Neuronal stem cell (in vitro differentiated cells): ENCODE measurements around the gene ACSL6.
"Not testable (repeated sequence)": the region's sequence is repeated elsewhere in the genome, so short reads cannot be mapped to it uniquely, and the experiment has no call there.

Experiments
- DNase-seq: peaks from one replicate; pipeline ENCODE4 v3.0.0-alpha.2; 2013; ENCODE audit warnings: low spot score
- H2AFZ ChIP-seq: one replicate; pipeline ENCODE4 v1.6.1; 2013; ENCODE audit warnings: mild to moderate bottlenecking, low read length, inconsistent platforms
- H2AK5ac ChIP-seq: 2 replicates; pipeline ENCODE4 v1.6.1; 2013; ENCODE audit warnings: low read depth, mild to moderate bottlenecking, inconsistent platforms, low read length, moderate library complexity, mixed read lengths
- H2BK120ac ChIP-seq: 2 replicates; pipeline ENCODE4 v1.6.1; 2013; ENCODE audit warnings: low read depth, mild to moderate bottlenecking, inconsistent platforms, low read length, moderate library complexity, mixed read lengths
- H2BK12ac ChIP-seq: one replicate; pipeline ENCODE4 v1.6.1; 2013; ENCODE audit warnings: low read length, inconsistent platforms
- H2BK15ac ChIP-seq: 2 replicates; pipeline ENCODE4 v1.6.1; 2013; ENCODE audit warnings: mild to moderate bottlenecking, low read length, inconsistent platforms, mixed read lengths
- H2BK5ac ChIP-seq: one replicate; pipeline ENCODE4 v1.6.1; 2013; ENCODE audit warnings: inconsistent platforms, mild to moderate bottlenecking, low read length, moderate library complexity
- H3K14ac ChIP-seq: one replicate; pipeline ENCODE4 v1.6.1; 2013; ENCODE audit warnings: low read length, inconsistent platforms
- H3K18ac ChIP-seq: 2 replicates; pipeline ENCODE4 v1.6.1; 2013; ENCODE audit warnings: low read length, inconsistent platforms
- H3K23ac ChIP-seq: 2 replicates; pipeline ENCODE4 v1.6.1; 2013; ENCODE audit warnings: low read depth, mild to moderate bottlenecking, mixed read lengths, low read length, inconsistent platforms; ENCODE audit not compliant: poor library complexity
- H3K27ac ChIP-seq: replicated peaks from 3 replicates; pipeline ENCODE4 v1.5.1; 2013; ENCODE audit warnings: low read length, inconsistent platforms
- H3K27me3 ChIP-seq, 3 experiments: 2 replicates each; pipeline ENCODE4 v1.6.1; 2013; ENCODE audit warnings: low read length in 3 of 3, mild to moderate bottlenecking in 2 of 3, inconsistent platforms in 1 of 3, low read depth in 1 of 3, mixed read lengths in 1 of 3, moderate library complexity in 1 of 3; ENCODE audit not compliant: control insufficient read depth in 3 of 3, insufficient read depth in 3 of 3
- H3K36me3 ChIP-seq, 2 donors: replicated peaks in 1 of 2; 2 replicates each; pipeline ENCODE4 v1.6.1; 2013; ENCODE audit warnings: low read length in 2 of 2; ENCODE audit not compliant: control insufficient read depth in 2 of 2, insufficient read depth in 2 of 2
- H3K4ac ChIP-seq: 2 replicates; pipeline ENCODE4 v1.6.1; 2013; ENCODE audit warnings: inconsistent platforms, mild to moderate bottlenecking, low read length, moderate library complexity
- H3K4me1 ChIP-seq, 2 donors: 1 replicate in 1 of 2; 2 replicates in 1 of 2; pipeline ENCODE4 v1.6.1; 2013; ENCODE audit warnings: low read length in 2 of 2, low read depth in 1 of 2; ENCODE audit not compliant: control insufficient read depth in 2 of 2, insufficient read depth in 1 of 2
- H3K4me2 ChIP-seq: one replicate; pipeline ENCODE4 v1.6.1; 2013; ENCODE audit warnings: mild to moderate bottlenecking, low read length, inconsistent platforms; ENCODE audit not compliant: insufficient read depth, poor library complexity, severe bottlenecking
- H3K4me3 ChIP-seq, 2 donors: 2 replicates each; pipeline ENCODE4 v1.5.1; 2013; ENCODE audit warnings: low read length in 2 of 2, mild to moderate bottlenecking in 2 of 2, inconsistent platforms in 1 of 2, moderate library complexity in 1 of 2
- H3K79me1 ChIP-seq: one replicate; pipeline ENCODE4 v1.6.1; 2013; ENCODE audit warnings: low read depth, mild to moderate bottlenecking, inconsistent platforms, low read length, moderate library complexity
- H3K9ac ChIP-seq: one replicate; pipeline ENCODE4 v1.6.1; 2013; ENCODE audit warnings: mild to moderate bottlenecking, low read depth, low read length, inconsistent platforms; ENCODE audit not compliant: poor library complexity
- H3K9me3 ChIP-seq, 2 donors: replicated peaks in 1 of 2; 2 replicates each; pipeline versions ENCODE3 to v1.6.1; 2013; ENCODE audit warnings: low read length in 2 of 2, mild to moderate bottlenecking in 2 of 2, inconsistent platforms in 1 of 2, low read depth in 1 of 2, mixed read lengths in 1 of 2, moderate library complexity in 1 of 2; ENCODE audit not compliant: control insufficient read depth in 2 of 2, insufficient read depth in 1 of 2
- H4K8ac ChIP-seq: one replicate; pipeline ENCODE4 v1.6.1; 2013; ENCODE audit warnings: low read depth, mild to moderate bottlenecking, inconsistent platforms, low read length, moderate library complexity
- H4K91ac ChIP-seq: one replicate; pipeline ENCODE4 v1.6.1; 2013; ENCODE audit warnings: low read length, low read depth, mild to moderate bottlenecking, inconsistent platforms; ENCODE audit not compliant: poor library complexity
- WGBS, 2 donors: extraction: QIAGEN DNeasy Blood & Tissue Kit; methylation state at CpG; one replicate each; pipeline ENCODE4 v1.1.7; 2013; ENCODE audit warnings: missing lambda C conversion rate in 2 of 2, mixed read lengths in 1 of 2; ENCODE audit not compliant: insufficient read length in 2 of 2, insufficient replicate concordance in 1 of 2; ENCODE audit errors: extremely low coverage in 2 of 2; 5-methylcytosine and 5-hydroxymethylcytosine counted together

ACSL6 gene

DNA sequence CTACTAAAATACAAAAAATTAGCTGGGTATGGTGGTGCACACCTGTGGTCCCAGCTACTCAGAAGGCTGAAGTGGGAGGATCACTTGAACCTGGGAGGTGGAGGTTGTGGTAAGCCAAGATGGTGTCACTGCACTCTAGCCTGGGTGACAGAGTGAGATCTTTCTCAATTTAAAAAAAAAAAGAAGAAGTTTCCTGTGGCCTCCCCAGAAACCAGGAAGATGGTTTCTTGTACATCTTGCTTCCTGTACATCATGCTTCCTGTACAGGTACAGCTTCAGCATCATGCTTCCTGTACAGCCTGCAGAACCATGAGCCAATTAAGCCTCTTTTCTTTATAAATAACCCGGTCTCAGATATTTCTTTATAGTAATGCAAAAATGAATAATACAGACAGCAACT is 109.2 kb downstream of the ACSL6 start:
- not testable (repeated sequence) for H4K8ac ChIP-seq, H2BK5ac ChIP-seq, H2BK15ac ChIP-seq, H3K79me1 ChIP-seq, H3K4me2 ChIP-seq, H3K4me3 ChIP-seq, H3K18ac ChIP-seq, H2AK5ac ChIP-seq, H2AFZ ChIP-seq, H3K36me3 ChIP-seq, H3K4ac ChIP-seq, H2BK12ac ChIP-seq, H3K9ac ChIP-seq, H3K27me3 ChIP-seq, H3K4me1 ChIP-seq, H3K14ac ChIP-seq, H3K23ac ChIP-seq, H3K27ac ChIP-seq, DNase-seq, H2BK120ac ChIP-seq, H3K9me3 ChIP-seq, H4K91ac ChIP-seq
- no CpG with 5 or more reads among the region's 1 CpG for WGBS, 2 donors
